GM12801 (cell line): Measurements from ENCODE around the gene NPY1R.

Source experiments
- CTCF ChIP-seq: IDR thresholded peaks from one replicate; pipeline ENCODE4 v1.5.1; 2011; ENCODE audit warnings: control low read depth; ENCODE audit not compliant: insufficient read length; ENCODE audit errors: extremely low read depth

NPY1R gene

GRCh38 chr4:163344147-163345125 is 12.0 kb upstream of the NPY1R start:
- no peak for TF ChIP-seq CTCF

GRCh38 chr4:163343604-163344146 is 11.3 kb upstream of the NPY1R start, which contains the start of gene NPY5R:
Gene NPY5R (plus strand): TSS chr4:163343892. CDS start chr4:163350274, 6,382 bp downstream.
- TF ChIP-seq CTCF, result no peak

GRCh38 chr4:163335384-163335783 is 3.0 kb upstream of the NPY1R start:
- TF ChIP-seq CTCF, result no peak

- no peak for TF ChIP-seq CTCF
These were observed 593 bp downstream of the NPY1R start for GRCh38 chr4:163331629-163332376.

- TF ChIP-seq CTCF, result no peak
These were observed 1.3 kb downstream of the NPY1R start for GRCh38 chr4:163330916-163331628.

- no peak for TF ChIP-seq CTCF
These were observed 15.3 kb downstream of the NPY1R start for GRCh38 chr4:163317110-163317509.
